Measurements from ENCODE around the gene SEMA6C.

The SEMA6C gene

DNA sequence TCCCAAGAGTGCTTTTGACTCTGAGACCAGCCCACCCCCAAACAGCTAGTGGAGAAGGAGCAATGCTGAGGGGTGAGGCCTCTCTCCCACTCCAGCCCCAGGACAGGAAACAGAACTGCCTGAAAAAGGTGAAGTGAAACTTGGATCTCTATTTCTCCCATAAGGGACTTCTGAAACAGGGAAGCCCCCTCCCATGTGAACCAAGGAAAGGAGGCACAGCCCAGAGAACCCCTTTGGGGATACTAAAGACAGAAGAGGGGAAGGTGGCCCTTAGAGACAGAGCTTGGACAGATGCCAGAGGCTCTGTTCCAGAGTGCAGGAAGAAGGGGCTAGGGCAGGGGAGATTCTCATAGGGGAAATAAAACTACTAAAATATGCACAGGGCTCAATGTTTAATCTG, 12.9 kb upstream of the SEMA6C start:
- H3K9me3 ChIP-seq: no peaks in the 10 kb centered on the region
- TF ChIP-seq CTCF (IDR thresholded peaks at IDR 0.05; ENCODE audit: low read depth, low read length): no peak
- H3K27me3 ChIP-seq: no peaks in the 10 kb centered on the region
- DNase-seq: no peak
- H3K4me3 ChIP-seq (ENCODE audit: low read depth, low read length): no peak overlapping the region
- no peaks in the 10 kb centered on the region; the same call in 1 of the 2 replicates for H3K4me1 ChIP-seq
- peaks cover 22% of the 10 kb centered on the region for H3K36me3 ChIP-seq

- peaks cover 22% of the 10 kb centered on the region for H3K36me3 ChIP-seq
- H3K4me1 ChIP-seq: no peaks in the 10 kb centered on the region
- no peaks in the 10 kb centered on the region for H3K27me3 ChIP-seq
- H3K4me3 ChIP-seq (ENCODE audit: low read depth, low read length): no peak overlapping the region
- no peaks in the 10 kb centered on the region for H3K9me3 ChIP-seq
- TF ChIP-seq CTCF (IDR thresholded peaks at IDR 0.05; ENCODE audit: low read depth, low read length): no peak
- no peak for DNase-seq
Observed at GRCh38 chr1:151158751-151159251, 12.4 kb upstream of the SEMA6C start.

DNA sequence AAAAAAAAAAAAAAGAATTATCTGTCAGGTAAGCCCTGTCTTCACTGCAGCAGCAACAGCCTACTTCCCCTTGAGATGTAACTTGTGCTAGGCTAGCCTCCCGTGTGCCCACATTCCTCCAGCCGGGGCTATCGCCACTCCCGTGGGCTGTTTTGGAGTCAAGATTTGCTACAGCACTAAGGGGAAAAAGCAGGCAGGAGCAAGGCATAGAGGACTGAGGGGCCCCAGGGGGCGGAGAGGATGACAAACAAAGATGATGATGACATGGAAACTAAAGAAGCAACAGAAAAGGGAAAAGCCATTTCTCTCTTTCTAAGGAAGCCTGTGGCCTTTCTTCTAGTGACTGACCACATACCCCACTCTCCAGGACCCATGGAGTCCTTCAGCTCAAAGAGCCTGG, 11.9 kb upstream of the SEMA6C start:
- Histone ChIP-seq H3K9me3 (no peaks in the 10 kb centered on the region), H3K4me3 (ENCODE audit: low read depth, low read length) (no peak overlapping the region), H3K4me1 (no peaks in the 10 kb centered on the region), H3K36me3 (peaks cover 22% of the 10 kb centered on the region), H3K27me3 (no peaks in the 10 kb centered on the region)
- DNase-seq: no peak
- no peak for TF ChIP-seq CTCF (IDR thresholded peaks at IDR 0.05; ENCODE audit: low read depth, low read length)

DNA sequence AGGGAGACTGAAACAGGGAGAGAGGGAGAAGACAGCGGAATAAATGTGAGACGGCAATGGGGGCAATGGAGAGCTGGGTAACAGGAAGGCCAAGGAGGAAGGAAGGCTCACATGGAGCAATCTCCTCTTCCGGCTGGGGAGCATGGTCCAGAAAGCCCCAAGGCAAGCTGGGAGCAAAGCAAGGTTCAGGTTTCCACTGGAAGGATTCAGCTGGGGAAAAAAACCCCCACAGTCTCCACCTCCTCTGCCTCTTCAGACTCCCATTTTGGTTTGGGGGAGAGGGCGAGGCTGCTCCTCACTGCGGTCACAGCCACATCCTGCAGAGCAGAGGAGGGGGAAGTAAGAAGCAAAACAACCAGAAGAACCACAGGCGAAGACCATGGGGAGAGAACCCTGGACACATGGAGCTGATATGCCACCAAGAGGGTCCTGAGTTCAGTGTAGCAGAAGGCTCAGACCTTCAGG, 10.7 kb upstream of the SEMA6C start:
- DNase-seq: no peak
- TF ChIP-seq CTCF (IDR thresholded peaks at IDR 0.05; ENCODE audit: low read depth, low read length): no peak
- no peaks in the 10 kb centered on the region for H3K9me3 ChIP-seq

GRCh38 chr1:151156515-151156819, 10.0 kb upstream of the SEMA6C start, which contains the start of gene TNFAIP8L2:
Gene TNFAIP8L2 (plus strand): TSS chr1:151156649. CDS start chr1:151158698, 2,049 bp downstream.
- DNase-seq: no peak
- no peaks in the 10 kb centered on the region for H3K9me3 ChIP-seq
- no peaks in the 10 kb centered on the region for H3K4me1 ChIP-seq
- H3K4me3 ChIP-seq (ENCODE audit: low read depth, low read length): no peak within 1 kb of the TSS
- no peak for TF ChIP-seq CTCF (IDR thresholded peaks at IDR 0.05; ENCODE audit: low read depth, low read length)
- H3K36me3 ChIP-seq: peaks cover 19% of the 10 kb centered on the region
- no peaks in the 10 kb centered on the region for H3K27me3 ChIP-seq

More for the DNA sequence above, 10.7 kb upstream of the SEMA6C start:
- Histone ChIP-seq H3K4me1 (no peaks in the 10 kb centered on the region), H3K27me3 (no peaks in the 10 kb centered on the region), H3K4me3 (ENCODE audit: low read depth, low read length) (no peak overlapping the region), H3K36me3 (peaks cover 22% of the 10 kb centered on the region)

DNA sequence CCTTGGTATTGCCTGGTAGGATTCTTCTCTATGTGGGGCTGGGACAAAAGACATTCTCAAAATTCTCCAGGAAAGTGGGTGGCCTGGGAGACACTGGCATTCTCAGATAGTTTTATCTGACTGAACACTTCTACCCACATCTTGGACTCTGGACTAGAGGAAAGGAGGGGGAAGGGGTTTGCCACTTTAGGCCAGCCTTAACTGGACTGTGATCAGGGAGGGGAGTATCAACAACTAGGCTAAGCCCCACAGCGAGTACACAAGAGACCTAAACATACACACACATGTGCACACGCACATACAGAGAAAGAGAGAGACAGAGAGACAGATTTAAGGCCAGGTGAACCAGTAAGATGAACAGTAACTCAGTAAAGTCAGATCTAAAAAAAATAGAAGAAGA, 1.2 kb upstream of the SEMA6C start:
- Histone ChIP-seq H3K4me3 (ENCODE audit: low read depth, low read length) (no peak overlapping the region), H3K27me3 (no peaks in the 10 kb centered on the region), H3K36me3 (no peaks in the 10 kb centered on the region), H3K4me1 (peaks cover 5% of the 10 kb centered on the region), H3K9me3 (no peaks in the 10 kb centered on the region)
- no peak for DNase-seq
- no peak for TF ChIP-seq CTCF (IDR thresholded peaks at IDR 0.05; ENCODE audit: low read depth, low read length)

Data from BE2C (cell line).